Ishikawa (cell line): ENCODE results near the gene MORN2.

Source experiments
- CEBPB ChIP-seq: IDR thresholded peaks from 2 replicates; pipeline ENCODE4 v1.6.1; 2012
- CREB1 ChIP-seq: IDR thresholded peaks from 2 replicates; pipeline ENCODE4 v1.6.1; 2012; ENCODE audit warnings: low read depth
- EGR1 ChIP-seq: IDR thresholded peaks from 2 replicates; pipeline ENCODE4 v1.6.1; 2012
- EP300 ChIP-seq: IDR thresholded peaks from 2 replicates; pipeline ENCODE4 v1.6.1; 2012; ENCODE audit warnings: borderline replicate concordance
- FOXM1 ChIP-seq: IDR thresholded peaks from 2 replicates; pipeline ENCODE4 v1.6.1; 2012; ENCODE audit warnings: low read depth, borderline replicate concordance
- MAX ChIP-seq: IDR thresholded peaks from 2 replicates; pipeline ENCODE4 v1.6.1; 2012
- RAD21 ChIP-seq: IDR thresholded peaks from 2 replicates; pipeline ENCODE4 v1.6.1; 2012; ENCODE audit warnings: low read depth
- TAF1 ChIP-seq: IDR thresholded peaks from 2 replicates; pipeline ENCODE4 v1.6.1; 2012; ENCODE audit warnings: low read depth, mild to moderate bottlenecking
- TCF12 ChIP-seq: IDR thresholded peaks from 2 replicates; pipeline ENCODE4 v1.6.1; 2012; ENCODE audit warnings: low read depth
- USF1 ChIP-seq: IDR thresholded peaks from 2 replicates; pipeline ENCODE4 v1.6.1; 2012
- YY1 ChIP-seq: IDR thresholded peaks from 2 replicates; pipeline ENCODE4 v1.6.1; 2012; ENCODE audit warnings: low read depth
- TF ChIP-seq, protein P1 (sequence below): IDR thresholded peaks from 2 replicates; pipeline ENCODE4 v1.6.1; 2012; ENCODE audit warnings: low read depth, mild to moderate bottlenecking

- TF ChIP-seq EP300 (no peak), MAX (no peak), YY1 (no peak), TAF1 (no peak), FOXM1 (no peak), CEBPB (no peak), USF1 (no peak), EGR1 (no peak), TCF12 (no peak), RAD21 (no peak), CREB1 (no peak)
- TF ChIP-seq, protein P1, sequence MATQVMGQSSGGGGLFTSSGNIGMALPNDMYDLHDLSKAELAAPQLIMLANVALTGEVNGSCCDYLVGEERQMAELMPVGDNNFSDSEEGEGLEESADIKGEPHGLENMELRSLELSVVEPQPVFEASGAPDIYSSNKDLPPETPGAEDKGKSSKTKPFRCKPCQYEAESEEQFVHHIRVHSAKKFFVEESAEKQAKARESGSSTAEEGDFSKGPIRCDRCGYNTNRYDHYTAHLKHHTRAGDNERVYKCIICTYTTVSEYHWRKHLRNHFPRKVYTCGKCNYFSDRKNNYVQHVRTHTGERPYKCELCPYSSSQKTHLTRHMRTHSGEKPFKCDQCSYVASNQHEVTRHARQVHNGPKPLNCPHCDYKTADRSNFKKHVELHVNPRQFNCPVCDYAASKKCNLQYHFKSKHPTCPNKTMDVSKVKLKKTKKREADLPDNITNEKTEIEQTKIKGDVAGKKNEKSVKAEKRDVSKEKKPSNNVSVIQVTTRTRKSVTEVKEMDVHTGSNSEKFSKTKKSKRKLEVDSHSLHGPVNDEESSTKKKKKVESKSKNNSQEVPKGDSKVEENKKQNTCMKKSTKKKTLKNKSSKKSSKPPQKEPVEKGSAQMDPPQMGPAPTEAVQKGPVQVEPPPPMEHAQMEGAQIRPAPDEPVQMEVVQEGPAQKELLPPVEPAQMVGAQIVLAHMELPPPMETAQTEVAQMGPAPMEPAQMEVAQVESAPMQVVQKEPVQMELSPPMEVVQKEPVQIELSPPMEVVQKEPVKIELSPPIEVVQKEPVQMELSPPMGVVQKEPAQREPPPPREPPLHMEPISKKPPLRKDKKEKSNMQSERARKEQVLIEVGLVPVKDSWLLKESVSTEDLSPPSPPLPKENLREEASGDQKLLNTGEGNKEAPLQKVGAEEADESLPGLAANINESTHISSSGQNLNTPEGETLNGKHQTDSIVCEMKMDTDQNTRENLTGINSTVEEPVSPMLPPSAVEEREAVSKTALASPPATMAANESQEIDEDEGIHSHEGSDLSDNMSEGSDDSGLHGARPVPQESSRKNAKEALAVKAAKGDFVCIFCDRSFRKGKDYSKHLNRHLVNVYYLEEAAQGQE: no peak
Observed at GRCh38 chr2:38887902-38888554, 12.3 kb downstream of the MORN2 start.
